Stomach (tissue), 9 donors: ENCODE data around the gene SLC25A26. TPM values are rescaled to one million over a fixed set of nuclear protein-coding genes. Genes with fewer than 3 reads are reported as not detected.
"Not testable (repeated sequence)": the region's sequence is repeated elsewhere in the genome, so short reads cannot be mapped to it uniquely, and the experiment has no call there.

Source experiments
- DNase-seq, 2 donors: peaks; one replicate each; pipeline versions ENCODE4 v3.0.0 to v3.0.0-alpha.2; 2013 to 2019
- H3K27ac ChIP-seq, 5 donors: fragments of 200-600 bp in 4 of 5; sonication (generic) in 4 of 5; one replicate each; pipeline ENCODE4 v1.5.1; 2013 to 2019; ENCODE audit warnings: mild to moderate bottlenecking in 1 of 5, moderate library complexity in 1 of 5
- H3K27me3 ChIP-seq, 3 donors: fragments of 200-600 bp; sonication (generic); one replicate each; pipeline ENCODE4 v1.5.1; 2017 to 2019; ENCODE audit warnings: mixed run types in 1 of 3
- H3K36me3 ChIP-seq, 4 donors: fragments of 200-600 bp; sonication (generic); 1 replicate in 3 of 4; 2 replicates in 1 of 4; pipeline ENCODE4 v1.5.1; 2016 to 2019
- H3K4me1 ChIP-seq, 4 donors: fragments of 200-600 bp; sonication (generic); one replicate each; pipeline ENCODE4 v1.5.1; 2016 to 2019
- H3K4me3 ChIP-seq, 4 donors: fragments of 200-600 bp; sonication (generic) in 3 of 4; one replicate each; pipeline ENCODE4 v1.5.1; 2016 to 2019; ENCODE audit warnings: mild to moderate bottlenecking in 1 of 4
- H3K9me3 ChIP-seq, 4 donors: fragments of 200-600 bp; sonication (generic); one replicate each; pipeline ENCODE4 v1.5.1; 2016 to 2019
- CTCF ChIP-seq, 7 experiments: fragments of 450-650 bp in 4 of 7; fragments of 200-600 bp in 3 of 7; sonication (generic) in 3 of 7; IDR thresholded peaks; one replicate each; pipeline ENCODE4 v1.5.1; 2016 to 2019; ENCODE audit warnings: antibody characterized with exemption in 7 of 7, control low read depth in 2 of 7, mild to moderate bottlenecking in 1 of 7
- EP300 ChIP-seq: sonication (generic); formaldehyde crosslinking; IDR thresholded peaks from one replicate; pipeline ENCODE4 v1.6.1; 2017; ENCODE audit warnings: antibody characterized with exemption
- POLR2A ChIP-seq, 4 donors: fragments of 450-650 bp; IDR thresholded peaks; one replicate each; pipeline ENCODE4 v1.6.1; 2016; ENCODE audit warnings: antibody characterized with exemption in 4 of 4, control low read depth in 2 of 4, mild to moderate bottlenecking in 1 of 4, moderate library complexity in 1 of 4
- POLR2AphosphoS5 ChIP-seq, 3 donors: sonication (generic); formaldehyde crosslinking; IDR thresholded peaks; one replicate each; pipeline ENCODE4 v1.6.1; 2016; ENCODE audit warnings: antibody characterized with exemption in 3 of 3
- WGBS, 5 donors: extraction: QIAGEN DNeasy Blood & Tissue Kit in 3 of 5; methylation state at CpG; one replicate each; pipeline versions ENCODE4 v1.1.5 to v1.1.7; 2013 to 2018; 5-methylcytosine and 5-hydroxymethylcytosine counted together
- intact Hi-C: fragments of 100-400 bp; cut with DNase I; formaldehyde crosslinking; loops from one replicate; pipeline ENCODE4 v1.15.1; 2023; ENCODE audit warnings: low total_unique reads
- polyA plus RNA-seq, 3 donors: library from polyadenylated mRNA; stranded (reverse); fragments of 200-250 nt; gene quantifications; one replicate each; pipeline ENCODE4 v1.2.3, GENCODE V29; 2013
- total RNA-seq, 5 donors: library from RNA; depleted of rRNA; stranded (reverse); fragments of >200 nt; gene quantifications; one replicate each; pipeline versions ENCODE4 v1.1.0 to v1.2.3, GENCODE V29; 2014 to 2016
- donor health status: healthy with polysubstance abuse.
- donor health status: Bipolar disorder and iron deficiency.
- donor health status: healthy.

The SLC25A26 gene
- total and polyA plus RNA-seq, 8 donors = 1.2 to 26.6 (median 14.1) TPM

- intact Hi-C loops = no loop called here
- no peak for DNase-seq
Observed at GRCh38 chr3:66303491-66303901, 82.7 kb downstream of the SLC25A26 start.

GRCh38 chr3:66304293-66304692 is 83.5 kb downstream of the SLC25A26 start:
- peak overlapping the region in 3 of 5 donors; percentile 35 to 59 (median 35) for H3K27ac ChIP-seq
- WGBS, 5 donors = 82 to 91% (median 90%) methylated on average over 3 of the region's 3 CpGs
- TF ChIP-seq POLR2AphosphoS5 (IDR thresholded peaks at IDR 0.05) = no peak
- no peak for TF ChIP-seq POLR2A (IDR thresholded peaks at IDR 0.05)
- no peak for TF ChIP-seq CTCF (IDR thresholded peaks at IDR 0.05)
- no peak for TF ChIP-seq EP300
- intact Hi-C loops = no loop called here
- H3K4me1 ChIP-seq = peaks cover 0 to 14% (median under 1%) of the 10 kb centered on the region in 4 donors
- DNase-seq = no peak
- no peaks in the 10 kb centered on the region for H3K9me3 ChIP-seq
- no peak overlapping the region for H3K4me3 ChIP-seq
- no peaks in the 10 kb centered on the region for H3K27me3 ChIP-seq
- no peaks in the 10 kb centered on the region for H3K36me3 ChIP-seq

More at GRCh38 chr3:66303491-66303901, 82.7 kb downstream of the SLC25A26 start:
- H3K4me3 ChIP-seq = no peak overlapping the region
- 78 to 100% (median 88%) methylated on average over 1 to 3 of the region's 3 CpGs for WGBS, 5 donors
- no peaks in the 10 kb centered on the region for H3K36me3 ChIP-seq
- H3K27ac ChIP-seq = peak overlapping the region in 4 of 5 donors; percentile 35 to 67 (median 51)
- no peak for TF ChIP-seq POLR2A (IDR thresholded peaks at IDR 0.05)
- no peak for TF ChIP-seq POLR2AphosphoS5 (IDR thresholded peaks at IDR 0.05)
- TF ChIP-seq CTCF (IDR thresholded peaks at IDR 0.05) = no peak
- no peak for TF ChIP-seq EP300
- no peaks in the 10 kb centered on the region for H3K27me3 ChIP-seq
- H3K4me1 ChIP-seq = peaks cover 0 to 22% (median 4%) of the 10 kb centered on the region in 4 donors
- H3K9me3 ChIP-seq = no peaks in the 10 kb centered on the region

GRCh38 chr3:66306086-66306485 is 85.3 kb downstream of the SLC25A26 start:
- intact Hi-C loops, H3K27ac ChIP-seq, H3K36me3 ChIP-seq, H3K4me1 ChIP-seq, H3K27me3 ChIP-seq, DNase-seq, H3K9me3 ChIP-seq, H3K4me3 ChIP-seq: not testable (repeated sequence)
- 93 to 97% (median 95%) methylated on average over 7 of the region's 7 CpGs for WGBS, 5 donors

- DNase-seq, H3K4me3 ChIP-seq, H3K4me1 ChIP-seq, H3K27me3 ChIP-seq, intact Hi-C loops, H3K36me3 ChIP-seq, H3K9me3 ChIP-seq, H3K27ac ChIP-seq: not testable (repeated sequence)
- WGBS, 5 donors = 69 to 85% (median 72%) methylated on average over 4 of the region's 4 CpGs
Observed at GRCh38 chr3:66306991-66307390, 86.2 kb downstream of the SLC25A26 start.

- Histone ChIP-seq H3K9me3 (peaks cover 0 to 7% (median 0%) of the 10 kb centered on the region in 4 donors), H3K27ac (no peak overlapping the region), H3K36me3 (no peaks in the 10 kb centered on the region), H3K4me1 (no peaks in the 10 kb centered on the region), H3K4me3 (no peak overlapping the region), H3K27me3 (no peaks in the 10 kb centered on the region)
- no peak for DNase-seq
- TF ChIP-seq POLR2A (IDR thresholded peaks at IDR 0.05) = no peak
- TF ChIP-seq POLR2AphosphoS5 (IDR thresholded peaks at IDR 0.05) = no peak
- TF ChIP-seq EP300 = no peak
- no peak for TF ChIP-seq CTCF (IDR thresholded peaks at IDR 0.05)
- intact Hi-C loops = no loop called here
- WGBS, 5 donors = 85 to 89% (median 89%) methylated on average over 4 of the region's 4 CpGs
Observed at GRCh38 chr3:66312039-66312438, 91.2 kb downstream of the SLC25A26 start.
